ENCODE data around the gene MS4A15.
"Not testable (repeated sequence)": the region's sequence is repeated elsewhere in the genome, so short reads cannot be mapped to it uniquely, and the experiment has no call there.

MS4A15 gene, protein sequence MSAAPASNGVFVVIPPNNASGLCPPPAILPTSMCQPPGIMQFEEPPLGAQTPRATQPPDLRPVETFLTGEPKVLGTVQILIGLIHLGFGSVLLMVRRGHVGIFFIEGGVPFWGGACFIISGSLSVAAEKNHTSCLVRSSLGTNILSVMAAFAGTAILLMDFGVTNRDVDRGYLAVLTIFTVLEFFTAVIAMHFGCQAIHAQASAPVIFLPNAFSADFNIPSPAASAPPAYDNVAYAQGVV

DNA sequence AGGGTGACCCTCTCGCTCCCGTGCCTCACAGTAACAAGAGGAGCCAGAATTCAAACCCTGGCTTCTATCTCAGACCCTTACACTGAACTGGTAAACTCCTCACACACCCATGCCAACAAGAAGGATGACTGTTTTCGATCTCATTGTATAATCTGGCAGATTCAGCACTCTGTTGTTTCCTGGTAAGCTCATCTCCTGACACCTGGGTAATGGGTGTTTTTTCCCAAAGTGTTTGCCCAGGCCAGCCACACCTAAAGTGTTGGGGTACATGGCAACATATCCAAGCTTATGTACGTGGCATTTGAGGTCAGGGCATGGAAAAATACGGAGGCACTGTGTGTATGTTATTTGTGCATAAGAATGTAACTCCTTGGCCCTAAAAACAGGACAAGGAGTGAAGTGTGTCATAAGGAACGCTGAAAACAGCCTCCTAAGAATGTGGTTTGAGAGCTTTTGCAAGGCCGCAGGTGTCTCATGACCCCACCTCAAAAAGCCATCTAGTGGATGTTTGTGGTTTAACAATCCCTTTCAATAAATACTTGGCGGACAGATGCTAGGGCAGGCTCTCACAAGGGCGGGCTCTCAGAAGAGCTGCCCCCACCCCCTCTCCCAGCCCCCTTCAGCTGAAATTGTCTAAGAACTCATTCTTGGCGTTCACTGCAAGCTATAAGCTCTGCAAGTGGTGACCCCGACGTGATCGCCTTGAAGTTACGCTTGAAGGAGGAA, at the start of gene MS4A15:
Gene MS4A15 (plus strand): TSS at position 561 of the 726 bp plus-strand sequence. CDS start 6,867 bp downstream, outside the sequence.
- DNase-seq (ENCODE audit: low read depth in 2 of 2, low spot score in 1 of 2), result no peak

DNA sequence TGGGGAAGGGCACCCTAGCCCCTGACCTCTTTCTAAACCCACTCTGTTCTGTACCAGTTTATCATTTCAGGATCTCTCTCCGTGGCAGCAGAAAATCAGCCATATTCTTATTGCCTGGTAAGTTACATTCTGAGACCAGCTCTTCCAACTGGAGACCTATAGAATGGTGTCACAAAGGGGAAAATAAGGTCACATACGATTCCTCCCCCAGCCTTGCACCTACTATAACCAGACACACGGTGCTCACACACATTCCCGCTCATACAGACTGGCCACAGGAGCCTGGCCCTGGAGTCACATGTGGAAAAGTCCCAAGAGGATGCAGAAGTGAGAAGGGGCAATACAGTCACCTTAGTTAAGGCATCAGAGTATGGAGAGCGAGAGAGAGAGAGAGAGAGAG, 49.7 kb upstream of the MS4A15 start:
- no peak for DNase-seq (ENCODE audit: low read depth in 2 of 2, low spot score in 1 of 2)

DNA sequence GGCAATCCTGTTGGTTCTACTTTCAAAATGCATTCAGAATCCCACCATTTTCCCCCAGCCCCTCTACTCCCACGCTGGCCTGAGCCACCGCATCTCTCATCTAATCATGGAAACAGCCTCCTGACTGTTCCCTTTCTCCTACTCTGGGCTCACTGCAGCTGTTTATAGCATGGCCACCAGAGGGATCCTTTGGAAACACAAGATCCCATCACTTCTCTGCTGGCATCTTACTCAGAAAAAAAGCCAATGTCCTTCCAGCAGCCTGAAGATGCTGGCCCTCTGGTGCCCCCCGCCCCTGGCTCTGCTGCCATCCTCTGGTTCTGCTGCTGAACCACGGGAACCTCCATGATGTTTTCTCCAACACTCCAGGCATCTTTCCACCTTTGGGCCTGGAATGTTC, 46.2 kb upstream of the MS4A15 start:
- no peak for DNase-seq (ENCODE audit: low read depth in 2 of 2, low spot score in 1 of 2)

DNA sequence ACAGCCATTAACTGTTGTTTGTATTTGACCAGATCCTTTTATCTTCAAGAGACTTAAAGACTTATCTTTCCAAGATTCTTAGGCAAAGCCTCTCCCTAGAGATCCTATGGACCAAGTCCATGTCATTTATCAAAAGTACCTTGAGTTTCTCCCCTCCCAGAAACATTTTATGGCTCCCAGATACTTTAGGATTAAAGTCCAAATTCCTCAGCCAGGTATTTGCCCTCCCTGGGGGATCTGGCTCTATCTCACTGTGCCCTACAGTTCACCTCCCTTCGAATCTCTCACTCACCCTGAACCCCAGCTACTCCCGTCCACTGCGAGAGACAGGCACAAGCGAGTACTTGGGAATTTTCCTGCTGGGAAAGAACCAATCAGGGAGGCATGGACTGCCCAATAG, 45.4 kb upstream of the MS4A15 start:
- DNase-seq (ENCODE audit: low read depth in 2 of 2, low spot score in 1 of 2), result no peak

DNA sequence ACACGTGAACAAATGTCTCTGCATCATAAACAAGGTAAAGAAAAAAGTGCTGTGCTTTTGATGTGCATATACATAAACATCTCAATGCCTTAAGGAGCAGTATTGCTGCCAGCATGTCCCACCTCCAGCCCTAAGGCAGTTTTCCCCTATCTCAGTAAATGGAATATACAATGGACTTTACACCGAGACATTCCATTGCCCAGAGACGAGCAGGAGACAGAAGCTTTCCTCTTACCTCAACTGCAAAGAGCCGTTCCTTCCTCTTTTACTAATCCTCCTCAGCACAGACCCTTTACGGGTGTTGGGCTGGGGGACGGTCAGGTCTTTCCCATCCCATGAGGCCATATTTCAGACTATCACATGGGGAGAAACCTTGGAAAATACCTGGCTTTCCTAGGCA, 43.2 kb upstream of the MS4A15 start:
- not testable (repeated sequence) for DNase-seq (ENCODE audit: low read depth in 2 of 2, low spot score in 1 of 2)

DNA sequence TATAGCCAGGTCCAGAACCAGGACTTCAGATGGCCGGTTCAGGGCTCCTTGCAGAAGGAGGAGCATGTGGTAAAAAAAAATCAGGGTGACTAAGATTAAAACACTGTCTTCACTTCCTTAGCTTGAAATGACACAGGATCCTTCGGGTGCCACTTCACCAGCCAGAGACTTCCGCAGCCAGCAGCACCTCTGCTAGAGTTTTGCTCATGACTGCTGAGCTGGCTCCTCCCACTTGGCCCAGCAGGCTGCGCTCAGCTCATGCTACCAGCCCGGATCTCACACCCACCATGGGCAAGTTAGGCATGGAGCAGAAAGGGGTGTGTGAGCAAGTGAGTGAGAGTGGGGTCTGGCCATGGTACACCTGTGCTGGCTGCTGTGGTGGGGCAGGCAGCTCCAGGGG, 38.7 kb upstream of the MS4A15 start:
- no peak for DNase-seq (ENCODE audit: low read depth in 2 of 2, low spot score in 1 of 2)

DNA sequence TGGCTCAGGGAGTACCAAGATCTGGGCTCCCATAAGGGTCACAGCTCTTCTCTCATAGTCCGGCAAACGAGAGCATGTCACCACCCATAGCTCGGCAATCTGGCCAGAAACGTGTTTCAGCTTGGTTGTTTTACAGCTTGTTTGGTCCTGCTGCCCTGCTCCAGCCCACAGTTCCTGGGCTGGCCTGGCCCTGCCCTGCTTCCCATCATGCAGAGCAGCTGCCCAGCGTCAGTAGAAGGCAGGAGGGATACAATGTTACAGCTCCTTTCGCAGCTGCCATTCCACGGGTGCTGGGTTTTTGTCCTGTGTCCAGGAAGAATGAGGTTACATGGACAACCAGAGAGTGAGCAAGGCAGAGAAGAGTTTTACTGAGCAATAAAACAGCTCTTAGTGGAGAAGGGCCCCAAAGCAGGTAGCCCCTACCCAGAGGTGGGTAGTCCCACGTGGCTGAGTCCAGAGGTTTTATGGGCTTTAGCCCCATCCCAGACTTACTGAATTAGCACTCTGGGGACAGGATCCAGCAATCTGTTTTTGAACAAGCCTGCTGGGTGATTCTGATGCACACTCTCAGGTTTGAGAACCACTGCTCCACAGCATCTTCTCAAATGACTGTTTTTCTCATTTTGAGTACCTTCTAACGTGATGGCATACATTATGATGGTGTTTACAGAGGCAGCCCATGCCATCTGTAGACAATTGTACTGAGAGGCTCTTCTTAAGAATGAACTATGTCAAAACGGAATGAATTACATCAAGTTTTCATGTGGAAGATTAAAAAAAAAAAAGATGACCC, 37.9 kb upstream of the MS4A15 start:
- no peak for DNase-seq (ENCODE audit: low read depth in 2 of 2, low spot score in 1 of 2)

DNA sequence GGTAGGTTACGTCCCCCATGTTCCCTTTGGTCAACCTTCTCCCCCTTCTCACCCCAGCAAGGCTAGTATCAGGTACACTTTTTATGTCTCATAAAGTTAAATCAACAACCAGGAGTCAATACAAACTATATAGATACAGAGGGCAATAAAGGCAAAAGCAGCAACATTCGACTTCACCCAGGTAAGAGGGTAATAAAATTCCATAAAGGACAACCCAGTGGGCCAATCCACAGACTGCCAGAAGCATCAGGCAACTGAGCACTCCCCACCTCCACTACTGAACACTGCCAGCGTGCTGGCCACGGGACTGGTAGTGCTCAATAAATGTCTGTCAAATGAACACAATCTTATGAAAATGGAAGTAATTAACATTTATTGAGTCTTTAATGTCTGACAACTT, 37.3 kb upstream of the MS4A15 start:
- no peak for DNase-seq (ENCODE audit: low read depth in 2 of 2, low spot score in 1 of 2)

DNA sequence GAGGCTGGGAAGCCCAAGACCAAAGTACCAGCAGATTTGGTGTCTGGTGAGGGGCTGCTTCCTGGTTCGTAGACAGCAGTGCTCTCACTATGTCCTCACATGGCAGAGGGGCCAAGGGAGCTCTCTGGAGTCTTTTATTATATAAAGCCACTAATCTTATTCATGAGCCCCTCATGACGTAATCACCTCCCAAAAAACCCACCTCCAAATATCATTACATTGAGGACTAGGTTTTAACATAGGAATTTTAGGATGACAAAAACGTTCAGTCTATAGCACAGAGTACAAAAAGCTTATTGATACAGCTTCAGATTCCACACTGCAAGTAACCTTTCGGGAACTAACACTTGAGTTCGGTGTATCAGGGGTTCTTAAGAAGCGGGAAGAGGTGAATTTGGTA, 36.2 kb upstream of the MS4A15 start:
- no peak for DNase-seq (ENCODE audit: low read depth in 2 of 2, low spot score in 1 of 2)

DNA sequence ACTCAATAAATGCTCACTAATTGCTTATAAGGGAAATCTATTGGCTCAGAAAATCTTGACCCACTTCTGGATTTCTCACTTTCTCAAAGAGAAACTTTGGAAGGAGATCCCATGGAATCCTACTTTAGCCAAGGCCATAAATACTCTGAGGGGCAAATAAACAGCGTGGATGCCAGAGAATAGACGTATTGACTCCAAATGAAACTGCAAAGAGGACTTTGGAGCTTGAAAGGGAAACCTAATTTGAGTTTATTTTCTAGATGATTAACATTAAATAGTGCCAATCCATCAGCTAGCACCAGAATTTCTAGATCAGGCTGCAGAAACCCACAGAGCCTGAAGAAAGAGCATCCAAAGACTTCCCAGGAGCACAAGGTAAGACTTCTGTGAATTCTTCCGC, 32.2 kb upstream of the MS4A15 start, which contains the start of gene MS4A18:
Gene MS4A18 (plus strand): TSS at position 301 of the 400 bp plus-strand sequence.
- no peak for DNase-seq (ENCODE audit: low read depth in 2 of 2, low spot score in 1 of 2)

DNA sequence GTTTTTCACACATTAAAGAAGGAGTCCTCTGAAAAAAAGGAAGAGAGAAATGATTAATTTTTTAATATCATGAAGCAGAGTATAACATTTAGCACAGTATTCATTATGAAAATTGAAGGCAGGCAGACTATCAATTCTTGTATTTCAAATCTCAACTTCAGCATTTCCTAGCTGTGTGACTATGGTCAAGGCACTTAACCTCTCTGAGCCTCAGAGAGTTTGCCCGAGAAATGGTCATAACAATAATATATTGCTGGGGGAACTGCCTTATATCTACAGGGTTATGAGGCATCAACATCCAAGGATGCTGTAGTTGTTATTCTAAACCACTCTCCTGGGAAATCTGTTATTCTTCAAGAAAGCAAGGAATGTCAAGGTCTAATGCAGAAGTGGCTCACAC, 31.1 kb upstream of the MS4A15 start:
- no peak for DNase-seq (ENCODE audit: low read depth in 2 of 2, low spot score in 1 of 2)

DNA sequence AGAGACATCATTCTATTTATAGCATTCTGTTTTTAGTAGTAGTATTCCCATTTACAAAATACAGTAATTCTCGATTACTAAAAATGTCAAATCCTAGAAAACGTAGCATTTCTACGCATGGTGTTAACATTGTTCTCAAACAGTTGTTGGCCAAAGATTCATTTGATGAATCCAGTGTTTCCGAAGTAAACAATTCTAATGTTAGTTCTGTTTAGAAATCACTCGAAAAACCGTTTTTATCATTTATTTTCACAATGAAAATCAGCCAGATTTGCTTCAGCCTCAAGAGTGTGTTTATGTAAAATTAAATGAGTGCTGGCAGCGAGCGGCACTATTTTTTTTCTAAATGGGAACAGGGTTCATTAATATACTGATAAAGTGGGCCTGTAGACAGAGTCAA, 25.1 kb upstream of the MS4A15 start:
- no peak for DNase-seq (ENCODE audit: low read depth in 2 of 2, low spot score in 1 of 2)

DNA sequence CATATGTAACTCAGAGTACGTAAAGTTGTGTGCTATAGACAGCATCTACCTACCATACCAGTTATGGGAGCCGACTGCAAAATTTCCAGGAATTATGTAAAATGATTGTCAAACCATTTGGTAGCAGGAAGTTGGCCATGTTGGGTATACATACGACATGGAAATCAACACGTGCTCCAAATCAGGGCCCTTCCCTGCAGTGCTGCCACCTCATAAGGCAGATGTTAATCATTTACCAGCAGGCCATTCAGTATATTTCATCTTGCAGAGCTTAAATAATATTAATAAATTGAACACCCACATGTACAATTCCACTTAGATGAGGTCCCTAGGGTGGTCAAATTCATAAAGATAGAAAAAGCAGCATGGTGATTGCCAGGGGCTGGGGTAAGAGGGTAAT, 22.4 kb upstream of the MS4A15 start:
- DNase-seq (ENCODE audit: low read depth in 2 of 2, low spot score in 1 of 2), result no peak

DNA sequence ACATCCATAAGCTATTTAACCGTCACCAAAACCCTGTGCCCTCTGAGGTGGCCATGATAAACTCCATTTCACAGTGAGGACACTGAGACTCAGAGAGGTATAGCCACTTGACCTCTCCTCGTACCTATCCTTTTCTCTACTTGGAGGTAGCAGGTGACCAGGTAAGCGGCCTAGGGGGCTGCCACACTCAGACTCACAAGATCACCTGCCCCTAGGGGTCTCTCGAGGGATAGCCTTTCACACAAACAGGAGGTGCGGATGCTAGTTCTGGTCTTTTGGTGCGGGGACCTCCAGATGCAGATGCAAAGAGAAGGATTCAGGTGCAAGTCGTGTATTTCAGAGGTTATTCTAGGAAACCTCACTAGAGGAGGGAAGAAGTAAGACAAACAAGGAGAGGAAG, 17.6 kb upstream of the MS4A15 start:
- no peak for DNase-seq (ENCODE audit: low read depth in 2 of 2, low spot score in 1 of 2)

DNA sequence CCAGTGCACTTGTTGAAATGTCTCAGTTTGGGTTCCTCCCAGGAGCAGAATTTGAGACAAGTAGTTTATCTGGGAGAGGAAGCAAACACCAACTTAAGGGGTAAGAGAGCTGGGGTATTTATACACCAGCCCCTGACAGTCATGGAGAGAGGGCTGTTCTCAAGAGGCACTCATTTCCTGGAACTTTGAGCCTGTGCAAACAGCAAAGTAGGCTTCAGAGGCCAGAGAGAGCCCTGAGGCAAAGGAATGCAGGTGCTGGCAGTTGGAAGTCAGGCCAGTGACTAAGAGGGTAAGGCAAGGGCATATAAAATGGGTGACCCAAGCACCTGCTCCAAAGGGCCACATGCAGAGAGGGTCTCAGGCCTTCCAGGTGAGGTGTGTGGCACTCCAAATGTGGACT, 16.1 kb upstream of the MS4A15 start:
- DNase-seq (ENCODE audit: low read depth in 2 of 2, low spot score in 1 of 2), result no peak

DNA sequence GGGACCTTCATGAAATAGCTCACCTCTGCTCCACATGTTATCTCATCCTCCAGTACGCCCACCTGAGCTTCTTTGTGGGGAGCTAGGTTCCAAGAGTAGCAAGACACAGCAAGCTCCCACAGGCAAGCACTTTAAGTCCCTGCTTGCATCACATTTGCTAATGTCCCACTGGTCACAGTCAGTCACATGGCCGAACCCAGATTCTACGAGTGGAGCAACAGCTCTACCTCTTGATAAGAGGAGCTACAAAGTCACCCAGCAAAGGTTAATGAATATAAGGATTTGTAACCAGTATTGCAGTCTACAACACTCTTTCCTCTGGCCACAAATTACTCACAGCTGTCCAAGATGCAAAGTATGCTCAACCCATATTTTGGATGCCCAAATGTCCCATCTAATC, 15.2 kb upstream of the MS4A15 start:
- DNase-seq (ENCODE audit: low read depth in 2 of 2, low spot score in 1 of 2), result no peak

DNA sequence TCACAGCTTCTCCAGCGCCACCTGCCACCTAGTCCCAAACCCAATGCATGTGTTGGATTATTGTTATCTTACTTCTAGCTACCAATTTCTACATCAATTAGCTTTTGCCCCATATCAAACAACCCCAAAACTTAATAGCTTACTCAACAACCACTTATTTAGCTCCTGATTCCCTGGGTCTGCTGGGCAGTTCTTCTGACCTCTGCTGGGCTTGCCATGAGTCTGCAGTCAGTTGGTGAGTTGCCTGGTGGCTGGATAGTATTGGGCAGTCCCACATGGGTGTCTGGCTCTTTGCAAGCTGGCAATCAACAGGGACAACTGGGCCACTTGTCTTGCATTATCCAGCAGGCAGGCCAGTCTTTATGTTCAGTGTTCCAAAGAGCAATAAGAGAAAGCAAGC, 13.6 kb upstream of the MS4A15 start:
- no peak for DNase-seq (ENCODE audit: low read depth in 2 of 2, low spot score in 1 of 2)

DNA sequence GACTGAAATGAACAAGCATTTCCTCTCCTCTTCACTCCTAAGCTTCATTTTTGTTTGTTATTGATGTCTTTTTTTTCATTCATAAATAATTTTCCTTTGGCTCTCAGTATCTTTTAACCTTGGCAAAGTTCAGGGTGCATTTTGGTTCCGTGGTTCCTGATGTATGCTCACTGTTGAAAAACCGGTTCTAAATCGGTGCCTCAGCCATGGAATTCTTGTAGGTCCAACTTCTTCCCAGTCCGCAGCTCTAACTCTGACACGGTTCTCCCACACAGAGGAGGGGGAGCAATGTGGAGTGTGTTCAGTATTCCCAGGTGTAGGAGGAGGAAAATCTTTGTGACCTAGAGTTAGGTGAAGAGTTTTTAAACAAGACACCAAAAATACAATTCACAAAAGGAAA, 12.6 kb upstream of the MS4A15 start:
- DNase-seq (ENCODE audit: low read depth in 2 of 2, low spot score in 1 of 2), result no peak

DNA sequence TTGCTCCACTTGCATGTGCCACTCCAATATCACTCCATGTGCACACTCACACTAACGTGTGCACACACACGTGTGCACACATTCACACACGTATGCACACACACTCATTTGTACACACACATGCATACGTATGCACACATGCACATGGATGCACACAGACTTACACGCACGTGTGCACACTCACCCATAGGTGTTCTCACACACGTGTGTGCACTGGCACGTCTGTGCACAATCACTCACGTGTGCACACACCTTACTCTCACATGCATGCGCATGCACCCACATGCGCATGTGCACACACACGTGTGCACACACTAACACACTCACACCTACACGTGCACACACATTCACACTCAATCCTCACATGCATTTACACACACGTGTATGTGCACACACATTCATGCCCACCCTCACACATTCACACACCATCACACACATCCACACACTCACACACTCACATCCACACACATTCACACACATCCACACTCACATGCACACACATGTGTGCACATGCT, 9.3 kb upstream of the MS4A15 start:
- no peak for DNase-seq (ENCODE audit: low read depth in 2 of 2, low spot score in 1 of 2)

DNA sequence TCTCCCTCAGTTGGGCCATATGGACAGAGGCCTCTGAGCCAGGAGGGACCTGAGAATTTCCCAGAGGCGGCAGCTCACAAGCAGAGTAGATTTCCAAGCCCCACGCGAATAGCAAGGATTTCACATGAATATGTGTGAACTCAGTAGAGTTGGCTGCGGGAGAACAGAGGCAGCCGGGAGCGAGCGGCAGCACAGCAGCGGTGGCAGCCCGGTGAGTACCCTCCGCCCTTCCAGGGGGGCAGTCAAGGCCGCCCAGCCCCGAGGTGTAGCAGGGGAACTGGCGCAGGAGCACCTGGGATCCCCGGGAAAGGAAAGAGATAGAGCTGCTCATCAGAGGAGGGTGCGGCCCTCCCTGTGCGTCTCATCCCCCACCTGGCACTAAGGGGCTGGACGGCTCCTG, 8.4 kb upstream of the MS4A15 start:
- no peak for DNase-seq (ENCODE audit: low read depth in 2 of 2, low spot score in 1 of 2)

DNA sequence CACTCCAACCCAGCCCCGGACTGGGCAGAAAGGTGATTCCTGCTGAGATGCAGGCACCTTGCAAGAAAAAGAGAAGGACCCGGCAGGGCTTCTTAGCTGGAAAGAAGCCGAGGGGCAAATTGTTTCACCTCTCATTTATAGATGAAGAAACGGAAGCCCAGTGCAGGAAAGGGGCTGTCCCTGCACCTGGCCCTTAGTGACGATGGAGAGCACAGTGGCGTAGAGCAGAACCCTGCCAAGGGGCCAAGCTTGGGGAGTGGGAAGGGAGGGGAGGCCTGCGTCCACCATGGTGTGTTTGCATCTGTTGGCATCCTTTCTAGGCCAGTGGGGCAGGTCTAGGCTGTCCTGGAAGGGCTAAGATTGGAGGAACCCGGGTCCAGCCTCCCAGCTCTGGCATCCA, 7.8 kb upstream of the MS4A15 start:
- no peak for DNase-seq (ENCODE audit: low read depth in 2 of 2, low spot score in 1 of 2)

DNA sequence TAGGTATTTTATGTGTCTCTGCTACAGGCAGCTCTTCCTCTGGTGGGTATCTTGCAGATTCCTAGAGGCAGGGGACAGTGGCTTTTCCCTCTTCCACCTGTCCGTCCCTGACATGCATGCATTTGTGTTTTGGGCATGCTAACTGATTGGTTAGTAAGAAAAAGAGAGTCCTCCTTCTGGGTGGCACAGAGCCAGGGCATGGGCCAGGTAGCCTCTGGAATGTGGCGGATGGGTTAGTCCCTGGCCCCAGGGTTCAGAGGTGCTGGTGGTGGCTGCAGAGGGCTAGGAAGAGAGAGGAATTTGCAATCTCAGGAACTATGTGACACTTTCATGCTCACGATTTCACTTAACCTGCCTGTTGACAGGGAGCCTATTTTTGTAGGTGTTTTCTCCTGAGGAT, 5.8 kb upstream of the MS4A15 start:
- no peak for DNase-seq (ENCODE audit: low read depth in 2 of 2, low spot score in 1 of 2)
